Stomach smooth muscle (tissue), 2 donors: ENCODE data around the gene COL4A4.

Experiments used
- H3K27ac ChIP-seq: one replicate; pipeline ENCODE4 v1.7.0; 2013; ENCODE audit warnings: mild to moderate bottlenecking, low read length, inconsistent platforms
- H3K27me3 ChIP-seq, 2 donors: one replicate each; pipeline ENCODE4 v1.7.0; 2013; ENCODE audit warnings: low read length in 2 of 2; ENCODE audit not compliant: insufficient read depth in 2 of 2, control insufficient read depth in 1 of 2
- H3K36me3 ChIP-seq, 2 donors: one replicate each; pipeline ENCODE4 v1.7.0; 2013; ENCODE audit warnings: low read length in 2 of 2; ENCODE audit not compliant: control insufficient read depth in 2 of 2, insufficient read depth in 2 of 2
- H3K4me1 ChIP-seq: one replicate; pipeline ENCODE4 v1.7.0; 2013; ENCODE audit warnings: low read length; ENCODE audit not compliant: control insufficient read depth, insufficient read depth
- H3K4me3 ChIP-seq, 2 donors: one replicate each; pipeline ENCODE4 v1.7.0; 2013; ENCODE audit warnings: low read length in 2 of 2
- H3K9ac ChIP-seq, 2 donors: one replicate each; pipeline ENCODE4 v1.7.0; 2013; ENCODE audit warnings: low read length in 2 of 2, mild to moderate bottlenecking in 1 of 2
- H3K9me3 ChIP-seq, 2 donors: one replicate each; pipeline ENCODE4 v1.7.0; 2013; ENCODE audit warnings: low read length in 2 of 2; ENCODE audit not compliant: control insufficient read depth in 2 of 2
- donor health status: healthy.
- donor health status: Pancreatic carcinoma.

The COL4A4 gene

DNA sequence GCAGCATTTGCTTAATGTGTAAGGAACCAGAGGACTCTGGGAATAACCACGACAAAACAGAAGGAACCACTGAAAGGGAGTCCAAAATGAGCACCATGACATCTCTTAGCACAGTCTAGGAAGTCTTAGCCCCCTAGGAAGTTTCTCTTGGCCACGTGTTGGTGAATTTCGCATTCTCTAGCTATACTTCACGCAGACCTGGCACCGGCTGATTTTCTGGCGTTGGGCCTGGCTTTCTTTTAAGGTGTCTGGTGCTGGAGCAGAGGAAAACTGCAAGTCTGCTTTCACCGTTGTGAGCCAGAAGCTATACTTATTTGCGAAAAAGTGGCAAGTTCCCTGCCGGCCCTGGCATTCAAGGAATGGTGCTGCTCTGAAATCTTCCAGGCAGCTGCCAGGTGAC, 156.9 kb downstream of the COL4A4 start:
- Histone ChIP-seq H3K36me3 (no peaks in the 10 kb centered on the region), H3K9ac (no peak overlapping the region), H3K4me1 (no peaks in the 10 kb centered on the region), H3K4me3 (no peak overlapping the region), H3K27me3 (no peaks in the 10 kb centered on the region), H3K9me3 (no peaks in the 10 kb centered on the region), H3K27ac (no peak overlapping the region)

DNA sequence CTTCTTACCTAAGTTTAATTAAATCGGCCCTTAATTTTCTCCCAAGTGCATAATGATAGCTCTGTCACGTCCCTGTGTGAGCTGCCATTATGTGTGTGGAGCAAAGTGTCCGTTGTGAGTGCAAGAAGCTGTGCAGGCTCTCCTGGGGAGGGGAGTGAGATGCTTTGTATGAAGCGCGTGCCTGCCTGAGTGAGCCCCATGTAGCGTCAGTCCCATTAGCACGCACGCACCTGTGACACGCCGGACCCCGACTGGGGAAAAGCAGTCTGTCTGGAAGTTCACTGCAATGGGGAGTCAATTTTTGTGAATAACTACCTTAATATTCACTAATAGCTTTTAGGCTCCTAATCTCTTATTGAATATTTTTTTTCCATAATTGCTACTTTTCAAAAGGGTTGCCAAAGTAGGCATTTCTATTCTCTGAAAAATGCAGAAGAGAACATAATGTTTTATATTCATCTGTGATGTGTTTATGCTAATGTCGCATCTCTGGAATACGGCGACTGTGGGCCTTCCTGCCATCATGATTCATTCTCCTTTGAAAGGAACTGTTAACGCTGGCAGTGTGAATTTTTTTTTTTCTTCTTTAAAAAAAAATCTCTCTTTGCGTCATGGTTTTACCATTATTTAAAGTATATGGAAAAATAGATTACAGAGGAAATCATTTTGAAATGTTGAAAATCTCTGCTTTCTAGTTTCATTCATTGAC, 157.7 kb downstream of the COL4A4 start:
- Histone ChIP-seq H3K27me3 (no peaks in the 10 kb centered on the region), H3K9me3 (no peaks in the 10 kb centered on the region), H3K36me3 (no peaks in the 10 kb centered on the region), H3K4me3 (no peak overlapping the region), H3K27ac (no peak overlapping the region), H3K9ac (no peak overlapping the region), H3K4me1 (no peaks in the 10 kb centered on the region)

DNA sequence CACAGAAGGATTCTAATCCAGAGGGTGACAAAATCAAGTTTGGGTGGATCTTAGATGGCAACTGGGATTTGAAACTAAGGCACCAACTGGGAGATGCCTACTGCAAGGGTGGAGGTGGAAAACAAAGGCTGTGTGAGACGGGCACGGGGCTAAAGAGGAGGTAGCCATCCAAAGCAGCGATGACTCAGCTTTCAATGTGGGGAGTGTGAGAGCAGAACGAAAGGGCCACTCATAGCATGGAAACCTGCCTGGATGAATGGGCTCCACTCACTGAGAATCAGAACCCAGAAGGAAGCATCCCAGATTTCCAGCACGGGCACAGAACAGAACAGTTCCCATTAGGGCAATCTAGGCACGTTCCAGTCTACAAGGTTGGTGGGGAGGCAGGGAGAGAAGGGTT, 159.5 kb downstream of the COL4A4 start:
- Histone ChIP-seq H3K4me1 (no peaks in the 10 kb centered on the region), H3K4me3 (no peak overlapping the region), H3K9me3 (no peaks in the 10 kb centered on the region), H3K36me3 (no peaks in the 10 kb centered on the region), H3K27me3 (no peaks in the 10 kb centered on the region), H3K27ac (no peak overlapping the region), H3K9ac (no peak overlapping the region)

DNA sequence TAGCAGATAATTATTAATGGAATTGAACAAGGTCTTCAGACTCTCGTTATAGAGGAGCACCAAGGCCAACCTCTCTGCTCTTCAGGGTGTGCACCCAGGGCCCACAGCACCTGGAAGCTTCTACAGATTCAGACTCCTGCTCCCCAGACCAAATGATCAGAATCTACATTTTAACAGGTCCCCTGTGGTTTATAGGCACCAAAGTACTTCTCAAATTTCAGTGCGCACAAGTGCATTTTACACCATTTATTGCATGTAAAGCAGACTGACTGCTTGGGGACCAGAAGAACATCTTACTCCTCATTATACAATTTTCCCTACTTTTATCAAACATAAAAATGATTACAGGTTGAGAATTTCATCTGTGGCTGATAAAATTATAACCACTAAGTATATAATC, 163.9 kb downstream of the COL4A4 start:
- Histone ChIP-seq H3K4me3 (no peak overlapping the region), H3K27ac (no peak overlapping the region), H3K27me3 (no peaks in the 10 kb centered on the region), H3K36me3 (peaks cover 4 to 8% of the 10 kb centered on the region in 2 donors), H3K9ac (no peak overlapping the region), H3K4me1 (no peaks in the 10 kb centered on the region), H3K9me3 (no peaks in the 10 kb centered on the region)

DNA sequence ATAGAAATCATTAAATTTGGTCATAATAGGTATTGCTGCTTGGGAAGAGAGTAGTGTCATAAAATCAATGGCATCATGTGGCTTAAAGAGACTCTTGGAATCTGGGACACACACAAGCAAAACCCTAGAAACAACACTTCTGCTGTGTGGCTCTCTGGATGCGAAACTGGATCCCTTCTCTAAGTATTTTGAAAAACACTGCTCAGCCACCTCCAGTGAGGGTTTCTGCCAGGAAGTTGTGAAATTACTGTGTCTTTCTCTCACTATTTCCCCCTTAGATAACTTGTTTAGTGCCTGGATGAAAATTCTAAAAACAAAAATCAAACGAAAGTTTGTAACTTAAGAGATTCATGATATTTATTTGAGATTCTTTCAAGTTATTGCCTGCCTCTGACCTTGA, 164.3 kb downstream of the COL4A4 start:
- Histone ChIP-seq H3K4me1 (no peaks in the 10 kb centered on the region), H3K27ac (no peak overlapping the region), H3K4me3 (no peak overlapping the region), H3K9ac (no peak overlapping the region), H3K9me3 (no peaks in the 10 kb centered on the region), H3K36me3 (peaks cover 4 to 8% of the 10 kb centered on the region in 2 donors), H3K27me3 (no peaks in the 10 kb centered on the region)

DNA sequence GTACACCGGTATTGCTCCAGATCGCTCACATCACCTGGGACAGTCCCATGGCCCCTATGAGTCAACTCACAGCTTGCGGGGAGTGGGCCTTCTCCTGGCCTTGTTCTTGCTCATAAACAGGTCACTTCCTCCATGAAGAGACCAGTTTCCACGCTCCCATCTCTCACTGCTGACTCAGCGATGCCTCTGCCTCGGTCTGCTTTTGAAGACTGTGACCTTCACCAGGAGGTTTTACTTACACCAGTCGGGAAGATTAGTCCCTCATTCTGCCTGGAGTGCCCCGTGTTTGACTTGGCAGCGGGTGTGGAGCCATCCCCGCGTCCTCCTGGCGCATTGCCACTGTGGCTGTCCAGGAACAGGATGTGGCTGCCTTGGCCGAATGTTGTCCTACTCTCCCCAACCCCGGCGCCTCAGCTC, 168.4 kb downstream of the COL4A4 start:
- Histone ChIP-seq H3K4me3 (no peak overlapping the region), H3K9ac (no peak overlapping the region), H3K4me1 (no peaks in the 10 kb centered on the region), H3K27ac (no peak overlapping the region), H3K36me3 (peaks cover 4 to 8% of the 10 kb centered on the region in 2 donors), H3K9me3 (no peaks in the 10 kb centered on the region), H3K27me3 (no peaks in the 10 kb centered on the region)

DNA sequence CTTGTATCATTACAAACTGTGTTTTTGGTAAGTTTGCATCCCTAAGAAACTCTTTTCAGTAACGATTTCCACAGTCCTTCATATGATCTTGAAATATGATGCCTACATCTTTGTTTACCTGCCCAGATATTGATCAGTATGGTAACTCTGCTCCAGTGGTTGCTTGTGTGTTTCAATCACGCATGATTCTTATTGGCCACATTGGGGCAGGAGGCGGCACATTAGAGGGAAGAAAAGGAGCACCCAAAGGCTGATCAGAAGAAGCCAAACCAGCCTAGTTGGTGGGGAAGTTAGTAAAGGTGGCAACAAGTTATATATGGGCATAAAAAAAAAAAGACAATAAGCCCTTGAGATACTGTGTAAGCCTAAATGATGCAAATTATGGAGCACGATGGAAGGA, 169.2 kb downstream of the COL4A4 start:
- Histone ChIP-seq H3K9me3 (no peaks in the 10 kb centered on the region), H3K4me3 (no peak overlapping the region), H3K36me3 (peaks cover 4 to 8% of the 10 kb centered on the region in 2 donors), H3K4me1 (no peaks in the 10 kb centered on the region), H3K27me3 (no peaks in the 10 kb centered on the region), H3K27ac (no peak overlapping the region), H3K9ac (no peak overlapping the region)

DNA sequence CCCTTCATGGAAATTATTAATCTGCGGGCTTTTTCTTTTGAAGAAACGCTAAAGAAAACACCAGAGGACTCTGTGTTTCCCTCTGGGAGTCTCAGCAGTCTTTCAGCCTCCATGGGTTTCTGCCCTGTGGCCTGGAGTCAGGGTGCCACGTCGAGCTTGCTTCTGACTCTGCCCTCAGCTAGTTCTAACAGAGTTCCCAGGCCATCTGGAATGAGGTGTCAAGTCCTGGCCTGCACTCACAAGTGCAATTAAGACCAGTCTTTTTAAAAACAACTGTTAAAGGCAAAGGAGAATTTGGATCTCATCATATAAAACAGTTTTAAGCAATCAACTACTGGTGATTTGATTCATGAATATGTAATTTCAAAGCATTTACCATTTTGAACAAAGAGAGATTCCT, 170.8 kb downstream of the COL4A4 start:
- Histone ChIP-seq H3K4me1 (no peaks in the 10 kb centered on the region), H3K4me3 (no peak overlapping the region), H3K9me3 (no peaks in the 10 kb centered on the region), H3K36me3 (peaks cover 4 to 7% of the 10 kb centered on the region in 2 donors), H3K27me3 (no peaks in the 10 kb centered on the region), H3K9ac (no peak overlapping the region), H3K27ac (no peak overlapping the region)

DNA sequence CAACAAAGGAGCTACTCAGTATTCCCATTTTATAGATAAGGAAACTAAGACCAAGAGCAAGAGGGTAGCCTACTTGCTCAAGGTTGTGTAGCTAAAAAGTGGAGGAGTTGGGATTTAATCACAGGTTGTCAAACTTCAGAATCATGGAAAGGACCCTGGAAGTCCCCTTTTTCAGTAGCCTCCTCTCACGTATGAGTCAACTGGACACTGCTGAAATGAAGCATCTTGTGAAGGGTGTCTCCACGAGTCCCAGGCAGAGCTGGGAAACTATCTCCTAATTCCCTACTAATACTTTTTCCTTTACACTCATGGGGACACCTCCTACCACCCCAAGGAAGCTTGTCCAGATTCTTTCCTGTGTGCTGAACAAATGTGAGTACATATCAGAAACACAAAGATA, 172.3 kb downstream of the COL4A4 start:
- H3K9ac ChIP-seq: no peak overlapping the region
- no peak overlapping the region for H3K27ac ChIP-seq
- no peak overlapping the region for H3K4me3 ChIP-seq
- no peaks in the 10 kb centered on the region for H3K9me3 ChIP-seq
- H3K4me1 ChIP-seq: no peaks in the 10 kb centered on the region
- no peaks in the 10 kb centered on the region for H3K27me3 ChIP-seq
- peaks cover 4 to 7% of the 10 kb centered on the region in 2 donors for H3K36me3 ChIP-seq

DNA sequence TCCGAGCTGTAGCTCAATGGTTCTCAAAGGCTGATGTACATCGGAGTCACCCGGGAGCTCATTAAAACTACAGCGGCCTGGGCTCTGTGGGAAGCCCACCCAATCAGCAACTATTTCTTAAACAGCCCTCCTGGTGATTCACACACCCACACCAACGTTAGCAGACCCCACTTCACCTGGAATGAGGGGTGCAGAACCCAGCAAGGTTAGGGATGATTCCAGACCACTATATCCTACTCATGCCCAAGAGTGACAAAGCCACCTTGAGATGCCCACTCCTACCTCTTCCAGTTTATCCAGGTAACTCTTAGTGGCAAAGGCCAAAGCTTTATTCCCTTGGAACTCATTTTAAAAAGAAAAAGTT, 178.4 kb downstream of the COL4A4 start:
- Histone ChIP-seq H3K36me3 (peaks cover 0 to 2% of the 10 kb centered on the region in 2 donors), H3K27ac (no peak overlapping the region), H3K4me1 (peaks cover 2% of the 10 kb centered on the region), H3K9ac (no peak overlapping the region), H3K4me3 (no peak overlapping the region), H3K27me3 (no peaks in the 10 kb centered on the region), H3K9me3 (no peaks in the 10 kb centered on the region)

DNA sequence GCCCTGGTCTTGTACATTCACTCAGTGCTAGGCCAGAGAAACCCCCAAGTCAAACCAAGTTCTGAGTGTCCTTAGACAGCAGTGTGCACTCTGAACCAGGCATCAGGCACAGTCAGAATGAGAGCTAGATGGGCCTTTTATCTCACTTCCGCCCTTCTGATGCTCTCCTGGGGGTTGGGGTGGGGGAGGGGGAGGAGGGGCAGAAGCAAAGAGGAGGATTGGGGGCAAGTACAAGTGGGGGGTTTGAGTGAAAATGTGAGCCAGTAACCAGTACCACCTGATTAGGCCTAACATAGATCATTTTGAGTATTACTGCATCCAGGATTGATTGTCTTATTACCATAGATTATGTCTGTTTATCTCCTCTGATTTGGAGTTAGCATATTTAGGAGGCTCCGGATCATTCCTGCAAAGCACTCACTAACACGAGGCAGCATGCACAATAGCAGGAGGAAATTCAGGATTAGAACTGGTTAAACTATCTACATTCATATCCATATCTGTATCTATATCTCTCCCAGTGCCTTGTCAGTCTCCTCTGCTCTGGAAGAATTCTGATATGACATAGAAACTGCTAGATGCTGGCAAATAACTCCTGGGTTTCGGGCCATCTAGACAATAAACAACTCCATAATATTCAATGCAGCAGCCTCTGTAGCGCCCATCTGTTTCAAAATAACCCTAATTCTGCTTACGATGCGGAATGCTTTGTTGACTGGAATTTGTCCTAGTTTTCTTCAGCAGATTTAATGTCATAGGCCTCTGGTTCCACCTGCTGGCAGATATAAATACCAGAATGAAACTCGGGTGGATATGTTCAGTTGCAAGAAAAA, 179.0 kb downstream of the COL4A4 start:
- Histone ChIP-seq H3K27ac (no peak overlapping the region), H3K36me3 (peaks cover 0 to 2% of the 10 kb centered on the region in 2 donors), H3K27me3 (no peaks in the 10 kb centered on the region), H3K4me1 (peaks cover 2% of the 10 kb centered on the region), H3K9me3 (no peaks in the 10 kb centered on the region), H3K4me3 (peak overlapping the region in 1 of 2 donors; percentile 21), H3K9ac (no peak overlapping the region)
